Activated naive CD4-positive, alpha-beta T cell treated with anti-CD3 and anti-CD28 coated beads, Interleukin-2, amount 50 U/mL, for 24 hours (primary cell): Measurements from ENCODE around the gene ZNF407.
A peak's percentile ranks its signal among the peaks of the same experiment; 100 is the strongest.

Source experiments
- H3K27ac Mint-ChIP-seq: one replicate; pipeline ENCODE4 v1.8.0; 2021; ENCODE audit warnings: mild to moderate bottlenecking, mixed read lengths
- H3K27me3 Mint-ChIP-seq: one replicate; pipeline ENCODE4 v1.8.0; 2021; ENCODE audit warnings: mixed read lengths
- H3K36me3 Mint-ChIP-seq: one replicate; pipeline ENCODE4 v1.8.0; 2021; ENCODE audit warnings: mixed read lengths
- H3K4me1 Mint-ChIP-seq: one replicate; pipeline ENCODE4 v1.8.0; 2021; ENCODE audit warnings: mixed read lengths
- H3K4me3 Mint-ChIP-seq: one replicate; pipeline ENCODE4 v1.8.0; 2021; ENCODE audit warnings: mild to moderate bottlenecking, mixed read lengths
- H3K9me3 Mint-ChIP-seq: one replicate; pipeline ENCODE4 v1.8.0; 2021; ENCODE audit warnings: mixed read lengths

ZNF407 gene

DNA sequence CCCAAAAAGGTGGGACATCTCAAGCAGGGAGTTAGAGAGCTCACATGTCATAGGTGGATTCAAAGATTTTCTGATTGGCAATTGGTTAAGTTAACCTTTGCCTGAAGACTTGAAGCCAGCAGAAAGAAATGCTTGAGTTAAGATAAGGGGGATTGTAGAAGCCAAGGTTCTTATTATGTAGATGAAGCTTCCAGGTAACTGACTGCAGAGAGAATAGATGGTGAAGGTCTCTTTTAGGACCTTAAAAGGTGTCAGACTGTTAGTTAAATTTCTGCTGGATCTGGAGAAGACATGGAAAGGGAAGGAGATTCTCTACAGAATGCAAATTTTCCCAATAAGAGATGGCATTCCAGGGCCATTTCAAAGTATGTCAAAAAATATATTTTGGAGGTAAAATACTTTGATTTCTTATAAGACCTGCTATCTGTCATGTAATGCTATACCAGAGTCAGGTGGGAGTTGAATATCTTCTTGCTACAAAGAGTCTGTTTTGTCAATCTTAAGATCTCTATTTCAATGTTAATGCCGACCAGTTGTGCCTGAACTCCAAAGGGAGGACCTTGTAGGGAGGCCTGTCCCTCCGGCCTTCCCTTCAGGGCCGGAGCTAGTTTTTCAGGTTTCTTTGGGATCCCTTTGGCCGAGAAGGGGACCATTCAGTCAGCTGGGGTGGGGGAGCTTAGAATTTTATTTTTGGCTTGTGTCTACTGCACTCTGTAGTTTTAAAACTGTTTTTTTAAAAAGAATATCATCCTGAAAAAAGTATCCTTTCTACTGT lies 330.7 kb downstream of the ZNF407 start:
- H3K4me1 Mint-ChIP-seq, result no peaks in the 10 kb centered on the region
- H3K27ac Mint-ChIP-seq, result peak overlapping the region; percentile 55
- H3K36me3 Mint-ChIP-seq, result peaks cover 15% of the 10 kb centered on the region
- H3K4me3 Mint-ChIP-seq, result no peak overlapping the region
- H3K27me3 Mint-ChIP-seq, result no peaks in the 10 kb centered on the region
- no peaks in the 10 kb centered on the region for H3K9me3 Mint-ChIP-seq

DNA sequence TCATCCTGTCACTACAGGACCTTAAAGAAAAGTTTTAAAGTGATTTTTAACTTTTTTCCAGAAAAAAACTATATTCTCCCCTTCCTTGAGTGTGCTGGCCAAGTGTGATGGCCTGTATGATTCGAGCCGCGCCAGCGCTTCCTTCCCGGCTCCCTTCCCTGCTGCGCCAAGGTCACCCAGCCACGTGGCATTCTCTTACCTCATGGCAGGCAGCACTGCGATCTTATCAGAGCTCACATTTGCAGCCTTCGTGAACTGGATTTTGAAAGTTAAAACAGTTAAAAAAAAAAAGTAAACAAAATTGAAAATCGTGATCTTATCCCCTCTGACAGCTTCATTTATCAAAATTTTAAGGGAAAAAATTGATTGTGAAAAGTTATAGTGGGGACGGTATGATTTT lies 331.4 kb downstream of the ZNF407 start:
- peaks cover 15% of the 10 kb centered on the region for H3K36me3 Mint-ChIP-seq
- no peaks in the 10 kb centered on the region for H3K27me3 Mint-ChIP-seq
- H3K4me3 Mint-ChIP-seq, result no peak overlapping the region
- H3K27ac Mint-ChIP-seq, result no peak overlapping the region
- H3K4me1 Mint-ChIP-seq, result no peaks in the 10 kb centered on the region
- H3K9me3 Mint-ChIP-seq, result no peaks in the 10 kb centered on the region

DNA sequence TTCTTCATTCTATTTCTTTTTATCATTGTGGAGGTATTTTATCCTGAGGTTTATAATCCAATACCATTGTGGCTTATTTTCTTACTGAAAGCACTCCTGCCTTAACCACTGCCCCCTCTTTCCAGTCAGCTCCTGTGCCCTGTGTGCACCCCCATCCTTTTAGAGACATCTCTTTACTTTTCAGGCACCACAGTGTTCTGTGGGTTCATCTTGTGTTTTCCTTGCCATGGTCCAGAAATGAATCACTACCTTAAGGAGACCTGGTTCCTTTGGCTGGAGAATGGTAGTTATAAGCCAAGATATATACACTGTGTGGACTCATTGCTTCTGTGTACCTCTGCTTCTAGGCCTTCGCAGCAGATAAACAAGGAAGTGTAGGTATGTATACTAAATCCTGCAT lies 332.9 kb downstream of the ZNF407 start:
- Mint-ChIP-seq H3K36me3 (peaks cover 9% of the 10 kb centered on the region), H3K4me3 (no peak overlapping the region), H3K27me3 (no peaks in the 10 kb centered on the region), H3K4me1 (no peaks in the 10 kb centered on the region), H3K27ac (peak overlapping the region; percentile 80), H3K9me3 (no peaks in the 10 kb centered on the region)

DNA sequence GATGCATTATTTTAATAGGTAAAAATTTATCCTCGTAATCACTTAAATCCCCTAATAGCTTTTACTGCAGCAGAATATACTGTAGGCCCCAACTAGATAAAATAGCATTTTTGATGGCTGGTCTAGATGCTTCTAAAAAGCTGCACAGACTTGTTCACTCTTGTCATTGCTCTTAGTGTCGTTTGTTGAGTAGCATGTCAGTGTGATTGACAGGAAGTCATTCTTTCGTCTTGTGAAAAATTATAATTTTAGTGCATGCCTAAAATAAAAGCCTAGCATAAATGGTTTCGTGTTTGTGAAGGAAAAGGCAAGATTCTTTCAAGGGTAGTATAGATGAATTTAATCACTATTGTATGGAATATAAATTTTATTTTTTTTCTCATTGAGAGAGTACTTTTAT lies 336.3 kb downstream of the ZNF407 start:
- no peak overlapping the region for H3K4me3 Mint-ChIP-seq
- H3K9me3 Mint-ChIP-seq, result no peaks in the 10 kb centered on the region
- H3K27me3 Mint-ChIP-seq, result no peaks in the 10 kb centered on the region
- H3K27ac Mint-ChIP-seq, result no peak overlapping the region
- peaks cover 9% of the 10 kb centered on the region for H3K36me3 Mint-ChIP-seq
- H3K4me1 Mint-ChIP-seq, result no peaks in the 10 kb centered on the region

DNA sequence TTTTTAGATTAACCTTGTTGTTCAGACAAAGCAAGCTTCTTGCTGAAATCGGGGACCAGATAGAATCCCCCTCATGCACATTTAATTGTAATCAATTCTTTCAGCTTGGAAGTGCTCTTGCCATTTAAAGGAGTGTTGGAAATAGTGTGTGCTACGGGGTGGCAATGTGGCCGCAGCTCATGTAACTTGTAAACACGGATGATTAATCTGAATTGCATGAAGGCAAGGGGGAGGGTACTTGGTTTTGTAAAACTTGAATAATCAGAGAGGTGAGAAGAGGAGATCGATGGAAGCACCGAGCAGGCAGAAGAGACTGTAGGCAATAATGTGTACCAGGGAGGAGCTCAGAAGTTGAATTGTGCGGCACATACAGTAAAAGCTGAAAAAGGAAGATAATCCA lies 337.8 kb downstream of the ZNF407 start:
- Mint-ChIP-seq H3K27me3 (no peaks in the 10 kb centered on the region), H3K27ac (no peak overlapping the region), H3K9me3 (no peaks in the 10 kb centered on the region), H3K4me3 (no peak overlapping the region), H3K4me1 (no peaks in the 10 kb centered on the region), H3K36me3 (peaks cover 10% of the 10 kb centered on the region)

DNA sequence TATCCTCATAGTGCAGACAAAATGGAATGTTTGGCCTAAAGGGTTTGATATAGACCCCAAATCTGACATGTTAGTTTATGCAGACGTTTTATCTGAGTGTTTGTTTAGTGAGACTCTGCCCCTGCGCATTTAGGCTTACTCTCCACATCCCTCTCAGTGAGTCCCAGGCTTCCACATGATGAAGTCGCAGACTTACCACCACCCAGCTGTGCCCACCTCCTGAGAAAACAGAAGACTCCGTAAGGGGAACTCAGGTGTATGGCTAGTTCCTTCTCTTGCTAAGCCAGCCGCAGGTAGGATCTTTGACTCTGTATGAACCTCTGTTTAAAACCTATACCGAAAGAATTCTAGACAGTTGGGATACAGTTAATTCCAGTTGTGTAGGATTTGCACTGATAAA lies 338.7 kb downstream of the ZNF407 start:
- H3K36me3 Mint-ChIP-seq, result peaks cover 5% of the 10 kb centered on the region
- no peak overlapping the region for H3K4me3 Mint-ChIP-seq
- H3K27me3 Mint-ChIP-seq, result no peaks in the 10 kb centered on the region
- H3K9me3 Mint-ChIP-seq, result no peaks in the 10 kb centered on the region
- H3K4me1 Mint-ChIP-seq, result peaks cover 3% of the 10 kb centered on the region
- H3K27ac Mint-ChIP-seq, result no peak overlapping the region

DNA sequence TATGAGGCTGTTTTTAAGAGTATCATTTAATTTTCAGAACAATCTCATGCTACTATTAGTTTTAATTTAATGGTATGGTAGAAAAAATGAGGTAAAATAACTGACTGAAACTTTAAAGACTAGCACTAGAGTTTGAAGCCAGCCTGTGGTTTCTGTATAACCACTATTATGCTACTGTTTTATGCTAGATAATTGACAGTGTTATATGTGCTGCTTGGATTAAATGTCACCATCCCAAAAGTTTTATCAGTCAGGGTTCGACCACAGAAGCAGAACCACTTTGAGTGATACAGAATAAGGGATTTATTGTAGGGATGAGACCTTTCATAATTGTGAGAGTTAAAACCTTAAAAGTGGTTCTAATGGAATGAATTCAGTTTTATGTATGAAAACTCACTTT lies 339.6 kb downstream of the ZNF407 start:
- peaks cover 5% of the 10 kb centered on the region for H3K36me3 Mint-ChIP-seq
- H3K4me1 Mint-ChIP-seq, result peaks cover 13% of the 10 kb centered on the region
- H3K4me3 Mint-ChIP-seq, result no peak overlapping the region

DNA sequence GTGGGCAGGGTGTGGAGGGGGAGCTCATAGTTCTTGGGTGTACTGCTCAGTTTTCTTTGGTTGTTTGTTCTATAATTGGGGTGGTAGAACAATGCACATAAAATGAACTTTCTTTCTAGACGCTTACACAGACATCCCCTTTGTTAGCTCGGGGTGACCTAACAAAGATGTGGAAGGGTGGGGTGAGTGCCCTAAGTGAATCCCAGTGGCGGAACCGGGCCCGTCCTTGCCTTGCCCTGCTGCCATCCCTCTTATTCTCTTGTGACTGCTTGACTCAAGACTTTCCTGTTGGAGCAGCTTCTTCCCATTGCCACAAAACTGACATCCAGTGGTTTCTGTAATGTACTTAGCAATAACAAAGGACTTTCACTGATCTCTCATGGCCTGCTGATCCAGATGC lies 343.2 kb downstream of the ZNF407 start:
- H3K9me3 Mint-ChIP-seq, result no peaks in the 10 kb centered on the region
- H3K4me1 Mint-ChIP-seq, result peaks cover 25% of the 10 kb centered on the region
- H3K27me3 Mint-ChIP-seq, result no peaks in the 10 kb centered on the region
- no peak overlapping the region for H3K27ac Mint-ChIP-seq
- peaks cover 4% of the 10 kb centered on the region for H3K36me3 Mint-ChIP-seq
- no peak overlapping the region for H3K4me3 Mint-ChIP-seq

More for the DNA sequence above, 339.6 kb downstream of the ZNF407 start:
- Mint-ChIP-seq H3K27me3 (no peaks in the 10 kb centered on the region), H3K27ac (no peak overlapping the region), H3K9me3 (no peaks in the 10 kb centered on the region)

DNA sequence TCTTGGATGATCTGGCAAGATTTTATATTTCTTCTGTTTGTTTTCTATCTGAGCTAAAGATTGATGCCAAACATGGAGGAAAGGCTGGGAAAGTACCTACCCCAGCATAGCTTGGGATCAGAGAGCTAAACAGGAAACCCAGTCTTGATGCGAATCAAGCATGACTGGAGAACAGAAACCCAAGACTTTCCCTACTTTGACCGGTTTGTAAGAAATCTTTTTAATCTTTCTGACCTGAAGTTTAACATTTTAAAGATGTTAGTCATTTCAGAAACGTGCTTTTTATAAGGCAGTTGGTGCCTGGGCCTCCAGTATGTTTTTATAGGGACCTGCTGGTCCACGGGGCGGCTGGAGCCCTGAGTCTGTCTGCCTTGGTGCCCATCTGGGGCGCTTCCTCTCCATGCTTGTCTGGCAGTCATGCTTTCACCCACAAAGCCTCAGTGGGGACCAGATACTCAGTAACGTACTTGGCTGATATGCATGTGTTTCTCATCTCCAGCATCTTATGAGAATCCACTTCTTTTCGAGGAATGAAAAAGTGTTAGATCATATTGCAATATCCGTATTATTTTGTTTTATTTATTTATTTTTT lies 344.7 kb downstream of the ZNF407 start:
- Mint-ChIP-seq H3K27me3 (no peaks in the 10 kb centered on the region), H3K4me1 (peaks cover 26% of the 10 kb centered on the region), H3K4me3 (peak overlapping the region; percentile 39), H3K9me3 (no peaks in the 10 kb centered on the region), H3K36me3 (peaks cover 1% of the 10 kb centered on the region), H3K27ac (peak overlapping the region; percentile 76)

DNA sequence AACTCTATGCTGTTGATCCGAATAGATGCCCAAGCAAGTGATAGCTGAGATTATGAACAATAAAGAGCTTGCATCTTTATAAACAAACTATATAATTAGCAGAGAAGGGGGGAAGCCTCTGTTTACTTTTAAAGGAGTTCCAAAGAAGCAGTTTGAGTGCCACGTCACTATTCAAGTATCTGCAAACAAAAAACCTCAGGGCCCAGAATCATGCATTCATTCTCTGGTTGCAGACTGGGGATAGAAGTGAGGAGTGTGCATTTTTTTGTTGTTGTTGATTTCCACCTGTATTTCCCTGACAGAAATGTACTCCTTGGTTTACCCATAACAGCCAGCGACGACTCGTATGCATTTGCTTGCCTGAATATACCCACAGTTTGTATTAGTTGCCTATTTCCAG lies 347.0 kb downstream of the ZNF407 start:
- Mint-ChIP-seq H3K27me3 (no peaks in the 10 kb centered on the region), H3K9me3 (no peaks in the 10 kb centered on the region), H3K27ac (no peak overlapping the region), H3K4me1 (peaks cover 35% of the 10 kb centered on the region), H3K36me3 (peaks cover 1% of the 10 kb centered on the region), H3K4me3 (no peak overlapping the region)

DNA sequence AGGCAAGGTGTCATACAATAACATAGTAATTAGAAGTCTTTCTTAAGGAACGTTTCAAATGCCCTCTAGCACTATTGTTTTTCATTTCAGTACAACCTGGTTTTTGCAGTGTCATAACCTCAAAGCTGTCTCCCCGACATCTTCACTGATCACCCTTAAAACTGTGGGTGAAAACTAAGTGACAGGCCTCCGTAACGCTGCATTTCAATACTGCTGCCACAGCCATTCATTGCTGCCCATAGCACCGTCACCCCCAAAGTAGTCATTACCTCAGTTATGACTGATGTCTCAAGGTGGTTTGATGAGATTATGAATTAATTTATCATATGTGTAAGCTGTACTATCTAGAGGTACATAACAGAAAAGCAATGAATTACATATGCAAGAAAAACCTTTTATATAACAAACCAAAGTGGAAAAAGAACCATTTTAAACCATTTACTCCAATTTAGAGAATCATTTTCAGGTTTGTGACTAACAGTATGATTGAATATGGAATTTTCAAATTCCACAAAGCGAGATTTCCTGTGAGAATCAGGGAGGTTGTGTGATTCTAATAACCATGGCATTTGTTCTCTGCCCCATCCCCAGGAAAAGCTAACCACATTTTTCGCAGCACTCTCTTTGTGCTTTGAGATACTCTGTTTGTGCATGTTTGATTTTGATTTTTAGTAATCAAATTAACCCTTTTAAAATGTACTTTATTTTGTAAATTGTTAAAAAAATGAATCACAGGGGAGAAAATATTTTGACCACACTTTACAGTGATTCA lies 348.3 kb downstream of the ZNF407 start:
- no peak overlapping the region for H3K27ac Mint-ChIP-seq
- H3K4me3 Mint-ChIP-seq, result no peak overlapping the region
- H3K4me1 Mint-ChIP-seq, result peaks cover 48% of the 10 kb centered on the region
- H3K9me3 Mint-ChIP-seq, result no peaks in the 10 kb centered on the region
- no peaks in the 10 kb centered on the region for H3K36me3 Mint-ChIP-seq
- no peaks in the 10 kb centered on the region for H3K27me3 Mint-ChIP-seq

DNA sequence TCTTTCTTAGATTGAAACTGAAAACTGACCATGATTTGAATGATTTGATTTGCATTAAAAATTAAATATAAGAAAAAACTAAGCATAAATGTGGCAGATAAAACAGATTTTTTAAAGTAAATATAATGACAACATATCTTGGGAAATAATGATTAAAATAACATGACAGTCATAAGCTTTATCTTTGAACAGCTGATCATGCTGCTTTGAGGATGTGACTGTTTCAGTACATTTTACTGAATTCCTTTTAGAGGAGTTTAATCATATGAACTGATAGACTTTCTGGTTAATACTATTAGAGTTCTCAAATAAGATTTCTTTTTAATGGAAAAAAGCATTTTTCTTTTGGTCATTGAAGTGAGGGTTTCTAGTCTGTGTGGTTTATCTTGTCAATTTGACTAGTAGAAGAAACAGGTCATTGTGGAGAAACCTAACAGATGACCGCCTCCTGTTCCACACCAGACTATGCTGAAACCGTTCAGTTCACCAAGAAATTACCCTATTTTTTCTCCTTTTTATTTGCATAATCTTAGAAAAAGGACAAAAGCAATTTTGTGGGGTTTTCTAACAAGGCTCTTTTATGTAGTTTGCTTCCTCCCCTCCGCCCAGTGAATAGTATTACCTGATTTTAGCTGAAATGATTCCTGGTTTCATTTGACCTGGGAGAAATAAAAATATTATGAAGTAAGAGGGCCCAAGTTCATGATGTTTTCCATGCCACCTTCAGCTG lies 349.1 kb downstream of the ZNF407 start:
- no peak overlapping the region for H3K27ac Mint-ChIP-seq
- no peaks in the 10 kb centered on the region for H3K9me3 Mint-ChIP-seq
- H3K4me1 Mint-ChIP-seq, result peaks cover 47% of the 10 kb centered on the region
- H3K27me3 Mint-ChIP-seq, result no peaks in the 10 kb centered on the region
- H3K36me3 Mint-ChIP-seq, result peaks cover 3% of the 10 kb centered on the region
- no peak overlapping the region for H3K4me3 Mint-ChIP-seq

DNA sequence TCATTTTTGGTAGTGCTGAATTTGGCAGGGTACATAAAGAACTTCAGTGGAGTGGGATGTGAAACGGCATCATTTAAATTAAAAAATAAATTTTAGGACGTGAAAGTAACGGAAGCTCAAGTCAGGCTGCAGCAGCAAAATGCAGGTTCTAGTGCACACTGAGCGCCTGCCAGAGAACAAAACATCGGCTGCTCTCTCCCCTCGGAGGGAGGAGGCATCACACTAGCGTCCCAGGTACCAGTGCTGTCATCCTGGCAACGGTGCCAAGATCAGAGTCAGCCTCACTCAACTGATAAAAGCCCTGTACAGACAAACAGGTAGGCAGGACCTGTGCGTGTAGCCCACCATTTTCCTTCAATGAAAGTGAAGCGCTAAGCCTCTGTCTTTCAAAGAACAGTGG lies 349.7 kb downstream of the ZNF407 start:
- Mint-ChIP-seq H3K4me1 (peaks cover 40% of the 10 kb centered on the region), H3K27ac (no peak overlapping the region), H3K4me3 (no peak overlapping the region), H3K9me3 (no peaks in the 10 kb centered on the region), H3K36me3 (peaks cover 3% of the 10 kb centered on the region), H3K27me3 (no peaks in the 10 kb centered on the region)

DNA sequence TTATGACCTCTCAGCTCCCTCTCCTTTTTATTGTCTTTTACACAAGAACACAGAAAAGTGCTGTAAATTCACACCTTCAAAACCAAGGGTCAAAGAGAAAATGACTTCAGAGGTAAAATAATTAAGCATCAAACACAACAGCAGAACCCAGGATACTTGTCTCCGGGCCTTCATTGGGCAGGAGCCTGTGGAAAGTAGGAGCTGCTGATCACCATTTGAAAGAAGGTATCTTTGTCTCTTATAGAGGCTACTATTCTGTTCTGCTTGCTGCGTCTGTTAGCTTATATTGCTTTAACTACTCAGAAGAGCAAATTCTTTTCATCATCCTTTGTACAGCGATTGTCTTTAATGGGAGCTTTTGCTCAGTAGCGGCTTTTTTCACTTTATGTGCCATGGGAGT lies 350.2 kb downstream of the ZNF407 start:
- no peak overlapping the region for H3K27ac Mint-ChIP-seq

DNA sequence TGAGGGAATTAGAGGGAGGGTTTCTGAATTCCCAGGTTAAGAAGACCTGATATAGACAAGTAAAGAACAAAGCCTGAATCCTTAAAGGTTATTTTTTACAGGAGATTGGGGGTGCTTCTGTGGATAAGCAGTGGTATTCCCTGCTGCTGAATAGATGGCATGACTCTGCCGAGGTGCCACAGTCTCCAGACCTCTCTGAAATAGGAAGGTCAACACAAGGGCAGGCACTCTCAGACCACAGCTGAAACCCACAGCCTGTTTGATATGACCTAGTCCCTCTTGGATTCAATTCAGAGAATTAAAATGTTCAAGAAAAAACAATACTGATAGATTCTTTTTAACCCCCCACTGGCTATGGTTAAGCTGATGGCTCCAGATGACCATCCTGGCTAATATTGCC lies 351.9 kb downstream of the ZNF407 start:
- no peaks in the 10 kb centered on the region for H3K27me3 Mint-ChIP-seq
- no peak overlapping the region for H3K4me3 Mint-ChIP-seq
- peaks cover 33% of the 10 kb centered on the region for H3K4me1 Mint-ChIP-seq
- peaks cover 10% of the 10 kb centered on the region for H3K36me3 Mint-ChIP-seq
- H3K27ac Mint-ChIP-seq, result no peak overlapping the region
- H3K9me3 Mint-ChIP-seq, result no peaks in the 10 kb centered on the region

More for the DNA sequence above, 350.2 kb downstream of the ZNF407 start:
- H3K4me1 Mint-ChIP-seq, result peaks cover 37% of the 10 kb centered on the region
- no peak overlapping the region for H3K4me3 Mint-ChIP-seq
- no peaks in the 10 kb centered on the region for H3K9me3 Mint-ChIP-seq
- peaks cover 6% of the 10 kb centered on the region for H3K36me3 Mint-ChIP-seq
- no peaks in the 10 kb centered on the region for H3K27me3 Mint-ChIP-seq
